KOPT-K1 (cell line): ENCODE data around the gene TAPT1.
"Not testable (repeated sequence)": the region's sequence is repeated elsewhere in the genome, so short reads cannot be mapped to it uniquely, and the experiment has no call there.

Experiments used
- H3K27ac ChIP-seq: fragments of 200-600 bp; sonication (generic); 2 replicates; pipeline ENCODE4 v1.5.1; 2016; ENCODE audit warnings: antibody characterized with exemption, mild to moderate bottlenecking, low read depth, low read length; ENCODE audit not compliant: poor library complexity, severe bottlenecking
- H3K36me3 ChIP-seq: fragments of 200-600 bp; sonication (generic); 2 replicates; pipeline ENCODE4 v1.5.1; 2017; ENCODE audit warnings: antibody characterized with exemption, mild to moderate bottlenecking, low read length, moderate library complexity; ENCODE audit not compliant: insufficient read depth
- H3K9me3 ChIP-seq: fragments of 200-600 bp; sonication (generic); 2 replicates; pipeline ENCODE4 v1.5.1; 2017; ENCODE audit warnings: antibody characterized with exemption, low read length, mild to moderate bottlenecking; ENCODE audit not compliant: insufficient read depth, poor library complexity, severe bottlenecking

The TAPT1 gene

DNA sequence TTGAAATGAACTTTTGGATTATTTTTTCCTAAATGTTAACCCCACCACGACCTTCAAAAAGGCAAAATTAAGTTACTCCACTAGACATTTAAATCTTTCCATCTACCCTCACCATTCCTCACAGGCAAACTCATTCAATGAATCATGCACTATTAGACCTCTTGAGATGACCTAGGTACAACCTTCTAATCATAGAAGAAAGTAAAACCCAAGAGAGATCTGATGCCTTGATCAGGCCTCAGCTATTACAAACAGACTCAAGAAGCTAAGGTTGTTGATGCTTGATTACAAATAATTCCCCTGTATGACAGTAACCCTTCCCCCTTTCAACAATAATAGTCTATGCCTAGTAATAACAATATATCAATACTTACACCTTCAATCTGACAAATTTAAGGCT lies 18.9 kb downstream of the TAPT1 start:
- Histone ChIP-seq H3K27ac (no peak overlapping the region), H3K9me3 (no peaks in the 10 kb centered on the region), H3K36me3 (peaks cover 78% of the 10 kb centered on the region)

DNA sequence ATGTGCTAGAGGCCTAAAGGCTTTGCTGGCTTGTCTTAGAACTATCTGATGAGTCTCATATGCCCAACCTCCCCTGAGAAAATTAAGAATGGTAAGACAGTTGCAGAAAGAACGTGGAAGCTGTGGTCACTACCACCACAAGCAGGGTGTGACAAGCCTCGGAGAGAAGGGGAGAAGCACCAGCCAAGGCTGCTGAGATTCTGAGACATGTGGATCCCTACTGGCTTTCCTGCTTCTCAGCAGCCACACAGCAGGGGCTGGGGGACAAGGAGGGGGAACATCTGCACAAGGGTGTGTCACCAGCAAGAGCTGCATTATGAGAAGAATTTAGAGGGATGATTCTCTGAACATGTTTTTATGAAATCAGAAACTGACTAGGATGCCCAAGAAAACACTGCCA lies 19.4 kb downstream of the TAPT1 start:
- no peak overlapping the region for H3K27ac ChIP-seq
- peaks cover 74% of the 10 kb centered on the region for H3K36me3 ChIP-seq
- H3K9me3 ChIP-seq = no peaks in the 10 kb centered on the region

GRCh38 chr4:16206301-16206700 lies 20.0 kb downstream of the TAPT1 start:
- H3K36me3 ChIP-seq = peaks cover 74% of the 10 kb centered on the region
- no peak overlapping the region for H3K27ac ChIP-seq
- H3K9me3 ChIP-seq = no peaks in the 10 kb centered on the region

DNA sequence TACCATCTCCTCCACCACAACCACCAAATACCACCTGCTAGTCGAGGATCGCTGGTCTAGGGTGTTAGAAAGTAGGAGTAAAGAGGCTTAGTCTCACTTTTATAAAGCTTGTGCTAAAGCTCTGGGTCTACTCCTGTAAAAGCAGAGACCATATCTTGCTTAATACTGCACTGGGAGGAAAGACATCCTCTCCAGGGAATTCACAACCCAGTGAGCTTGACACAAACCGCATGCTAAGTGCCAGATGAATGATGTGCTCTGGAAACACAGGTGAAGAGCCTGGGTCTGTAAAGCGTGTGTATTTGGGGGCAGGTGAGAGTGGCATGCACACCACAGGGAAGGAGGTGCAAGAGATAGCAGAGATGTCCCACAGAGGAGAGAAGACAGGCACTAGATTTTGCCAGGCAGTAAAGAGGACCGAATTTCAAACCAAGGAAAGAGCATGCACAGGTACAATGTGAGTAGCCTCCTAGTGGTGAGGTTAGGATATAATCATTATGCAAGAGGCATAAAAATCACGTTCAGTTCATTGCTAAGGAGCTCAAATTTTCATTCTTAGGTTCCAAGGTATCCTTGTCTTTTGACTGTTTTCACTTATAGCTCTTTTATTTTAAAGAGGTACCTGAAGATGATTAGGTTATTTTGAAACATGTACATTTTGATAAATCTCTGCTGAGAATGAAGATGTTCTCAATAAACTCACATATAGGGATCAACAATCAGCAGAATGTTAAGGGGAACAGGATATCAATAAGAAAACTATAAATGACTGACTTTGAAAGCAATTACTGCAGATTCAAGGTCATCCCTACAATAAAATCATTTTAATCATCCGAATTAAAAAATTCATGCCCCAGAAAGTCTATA lies 20.7 kb downstream of the TAPT1 start:
- Histone ChIP-seq H3K27ac (no peak overlapping the region), H3K9me3 (no peaks in the 10 kb centered on the region), H3K36me3 (peaks cover 75% of the 10 kb centered on the region)

- H3K27ac ChIP-seq = no peak overlapping the region
- no peaks in the 10 kb centered on the region for H3K9me3 ChIP-seq
- H3K36me3 ChIP-seq = peaks cover 75% of the 10 kb centered on the region
Measured at GRCh38 chr4:16204505-16204904, 21.8 kb downstream of the TAPT1 start.

GRCh38 chr4:16203083-16203482 lies 23.2 kb downstream of the TAPT1 start:
- no peaks in the 10 kb centered on the region for H3K9me3 ChIP-seq
- peaks cover 69% of the 10 kb centered on the region for H3K36me3 ChIP-seq
- H3K27ac ChIP-seq = no peak overlapping the region

DNA sequence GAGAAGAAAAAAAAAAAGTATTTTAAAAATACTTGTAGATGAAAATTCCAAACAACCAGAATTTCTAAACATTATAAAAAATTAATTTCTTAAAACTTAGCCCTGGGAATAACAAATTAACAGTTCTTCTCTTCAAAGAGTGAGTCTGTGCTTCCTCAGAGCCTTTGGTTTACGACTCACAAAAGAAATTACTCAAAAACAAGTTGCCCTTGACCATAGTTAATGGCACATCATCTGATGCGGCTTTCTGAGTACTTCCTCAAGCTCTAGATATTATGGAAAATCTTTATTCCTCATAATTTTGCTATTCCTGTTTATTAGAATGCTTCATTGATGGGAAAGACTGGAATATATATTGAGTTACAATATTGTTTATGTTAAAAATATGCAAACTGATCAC lies 23.7 kb downstream of the TAPT1 start:
- H3K36me3 ChIP-seq = peaks cover 74% of the 10 kb centered on the region
- no peak overlapping the region for H3K27ac ChIP-seq
- no peaks in the 10 kb centered on the region for H3K9me3 ChIP-seq

GRCh38 chr4:16199093-16199492 lies 27.2 kb downstream of the TAPT1 start:
- no peak overlapping the region for H3K27ac ChIP-seq
- no peaks in the 10 kb centered on the region for H3K9me3 ChIP-seq
- peaks cover 81% of the 10 kb centered on the region for H3K36me3 ChIP-seq

DNA sequence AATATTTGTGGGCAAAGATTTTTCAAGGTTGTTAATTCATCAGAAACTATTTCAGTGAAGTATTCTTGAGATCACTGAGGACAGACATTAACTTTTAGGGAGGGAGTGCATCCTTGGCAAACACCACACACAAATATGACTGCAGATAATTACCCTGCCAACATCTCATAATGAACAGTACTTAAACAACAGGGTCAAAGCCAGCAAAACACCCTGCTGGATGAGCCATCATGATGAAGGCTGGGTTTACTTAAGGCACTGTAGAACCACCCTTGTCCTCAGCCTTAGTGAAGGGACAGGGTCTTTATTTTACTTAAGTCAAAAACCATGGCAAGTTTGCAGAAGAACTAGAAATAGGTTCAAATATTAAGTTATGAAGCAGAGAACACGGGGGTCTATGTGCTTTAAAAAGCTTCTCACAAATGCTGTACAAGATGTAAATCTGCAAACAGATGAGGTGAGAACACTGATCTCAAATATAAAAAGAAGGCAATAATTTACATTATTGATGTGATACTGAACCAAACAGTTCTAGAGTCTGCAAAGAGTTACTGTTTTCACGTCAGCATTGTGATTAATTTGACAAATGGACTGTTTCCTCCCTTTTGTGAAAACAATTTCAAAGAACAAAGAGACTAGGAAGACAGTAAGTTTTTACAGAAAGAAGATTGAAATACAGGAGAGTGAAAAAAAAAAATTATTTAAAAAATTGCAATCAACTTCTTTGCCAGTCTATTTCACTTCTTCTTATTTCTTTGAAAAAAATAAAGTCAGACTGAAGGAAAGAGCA lies 28.2 kb downstream of the TAPT1 start:
- H3K9me3 ChIP-seq = no peaks in the 10 kb centered on the region
- H3K27ac ChIP-seq = no peak overlapping the region
- H3K36me3 ChIP-seq = peaks cover 72% of the 10 kb centered on the region

- H3K9me3 ChIP-seq = no peaks in the 10 kb centered on the region
- H3K27ac ChIP-seq = no peak overlapping the region
Measured at GRCh38 chr4:16196482-16197393, 29.5 kb downstream of the TAPT1 start.

DNA sequence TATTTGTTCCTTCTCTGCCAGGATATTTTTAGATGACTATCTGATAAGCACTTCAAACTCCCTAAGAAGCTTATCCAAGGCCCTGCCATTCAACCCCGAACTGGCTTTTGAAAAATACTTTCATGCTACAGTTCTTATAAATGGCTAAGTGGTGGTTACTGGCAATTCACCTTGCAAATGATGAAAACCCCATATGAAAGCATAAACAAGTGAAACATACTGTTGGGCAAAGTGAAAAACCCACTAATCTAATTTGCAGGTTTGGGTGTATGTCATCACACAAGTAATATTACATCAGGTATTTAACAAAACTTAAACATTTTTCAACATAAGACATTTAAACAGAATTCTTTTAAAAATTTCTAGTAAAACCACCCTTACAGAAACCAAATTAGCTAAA lies 31.1 kb downstream of the TAPT1 start:
- Histone ChIP-seq H3K27ac (no peak overlapping the region), H3K9me3 (no peaks in the 10 kb centered on the region), H3K36me3 (peaks cover 78% of the 10 kb centered on the region)

More at GRCh38 chr4:16196482-16197393, 29.5 kb downstream of the TAPT1 start:
- peaks cover 78% of the 10 kb centered on the region for H3K36me3 ChIP-seq

DNA sequence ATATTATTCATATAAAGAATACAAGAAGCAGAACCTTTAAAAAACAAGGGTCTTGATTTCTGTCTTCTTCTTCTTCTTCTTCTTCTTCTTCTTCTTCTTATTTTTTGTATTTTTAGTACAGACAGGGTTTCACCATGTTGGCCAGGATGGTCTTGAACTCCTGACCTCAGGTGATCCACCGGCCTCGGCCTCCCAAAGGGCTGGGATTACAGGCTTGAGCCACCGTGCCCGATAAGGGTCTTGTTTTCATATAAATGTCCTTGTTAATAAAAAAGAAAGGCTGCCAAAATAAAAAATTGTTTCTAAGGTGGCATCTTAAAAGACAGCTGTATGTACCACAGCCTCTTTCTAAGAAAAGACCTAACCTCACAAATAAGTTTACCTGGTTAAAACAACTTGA lies 31.5 kb downstream of the TAPT1 start:
- peaks cover 78% of the 10 kb centered on the region for H3K36me3 ChIP-seq
- H3K9me3 ChIP-seq, H3K27ac ChIP-seq: not testable (repeated sequence)

DNA sequence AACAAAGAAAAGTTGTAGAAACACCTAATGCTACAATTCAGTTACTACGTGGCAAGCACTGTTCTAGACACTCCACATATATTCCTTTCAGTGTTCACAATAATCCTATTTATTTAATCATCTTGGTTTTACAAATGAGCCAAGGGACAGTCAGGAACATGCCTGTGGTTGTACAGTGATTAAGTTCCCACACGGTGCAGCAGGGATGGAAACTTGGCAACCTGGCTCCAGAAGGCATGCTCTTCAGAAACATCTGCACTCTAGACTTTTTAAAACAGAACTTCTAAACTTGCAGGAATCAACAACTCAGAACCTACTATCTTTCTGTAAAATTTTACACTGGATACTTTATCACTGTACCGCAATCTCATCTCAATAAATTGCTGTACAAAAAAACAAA lies 32.1 kb downstream of the TAPT1 start:
- Histone ChIP-seq H3K9me3 (no peaks in the 10 kb centered on the region), H3K36me3 (peaks cover 81% of the 10 kb centered on the region), H3K27ac (no peak overlapping the region)

DNA sequence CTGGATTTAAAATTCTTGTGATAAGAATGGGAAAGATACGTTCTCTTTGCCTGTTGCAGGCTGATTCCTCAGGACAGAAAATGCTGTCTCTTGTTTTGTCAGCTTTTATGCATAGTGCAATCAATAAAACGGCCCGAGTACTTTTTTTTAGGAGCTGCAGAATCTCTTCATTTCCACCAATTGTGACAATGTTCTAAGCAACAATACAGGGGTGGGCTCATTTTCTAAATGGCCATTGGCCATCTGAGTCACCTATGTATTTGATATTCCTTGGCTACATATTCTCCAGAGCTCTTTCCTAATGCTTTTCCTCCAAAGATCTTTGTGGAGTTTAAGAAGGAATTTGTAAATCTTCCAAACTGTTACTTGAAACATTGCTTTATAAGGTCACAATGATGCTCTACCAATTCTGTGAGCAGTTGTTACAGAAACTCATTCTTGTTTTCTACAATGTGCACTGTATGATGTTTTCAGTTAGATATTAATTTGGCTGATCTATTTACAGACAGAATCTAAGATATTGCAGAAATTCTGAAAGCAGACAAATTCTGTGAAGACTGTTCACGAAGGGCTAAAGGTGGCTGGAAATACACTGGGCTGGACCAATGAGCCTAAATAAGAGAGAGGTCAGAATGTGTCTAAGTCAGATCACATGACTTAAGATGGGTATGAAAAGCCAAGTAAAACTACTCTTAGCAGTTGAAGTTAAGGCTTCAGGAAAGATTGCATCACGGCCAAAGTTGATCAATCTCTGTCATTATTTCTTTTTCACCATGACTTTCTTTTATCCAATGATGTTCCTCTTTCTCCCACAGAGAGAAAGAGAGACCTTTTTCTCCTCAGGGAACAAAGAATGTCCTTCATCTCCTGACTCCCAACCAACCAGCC lies 33.4 kb downstream of the TAPT1 start:
- Histone ChIP-seq H3K27ac (no peak overlapping the region), H3K36me3 (peaks cover 86% of the 10 kb centered on the region), H3K9me3 (no peaks in the 10 kb centered on the region)
